Chondrocyte (in vitro differentiated cells): Measurements from ENCODE around the gene KCNK18. TPM values are rescaled to one million over a fixed set of nuclear protein-coding genes. Genes with fewer than 3 reads are reported as not detected.

Experiments used
- DNase-seq: peaks from one replicate; pipeline ENCODE4 v3.0.0; 2021; ENCODE audit warnings: mixed read lengths, low spot score
- H3K27ac Mint-ChIP-seq: one replicate; pipeline ENCODE4 v1.8.0; 2021; ENCODE audit warnings: mild to moderate bottlenecking, moderate library complexity, mixed read lengths; ENCODE audit not compliant: unreplicated experiment
- H3K27me3 Mint-ChIP-seq: 2 replicates; pipeline ENCODE4 v1.8.0; 2021; ENCODE audit warnings: low read depth, mixed read lengths
- H3K36me3 Mint-ChIP-seq: 2 replicates; pipeline ENCODE4 v1.8.0; 2021; ENCODE audit warnings: low read depth, mixed read lengths
- H3K4me1 Mint-ChIP-seq: 2 replicates; pipeline ENCODE4 v1.8.0; 2021; ENCODE audit warnings: low read depth, mild to moderate bottlenecking, mixed read lengths
- H3K4me3 Mint-ChIP-seq: one replicate; pipeline ENCODE4 v1.8.0; 2021; ENCODE audit warnings: mild to moderate bottlenecking, moderate library complexity, mixed read lengths; ENCODE audit not compliant: unreplicated experiment
- H3K9me3 Mint-ChIP-seq: 2 replicates; pipeline ENCODE4 v1.8.0; 2021; ENCODE audit warnings: low read depth, mixed read lengths
- long read RNA-seq: library from polyadenylated mRNA; stranded (forward); transcript quantifications from one replicate; pipeline ENCODE4 v2.0.0, GENCODE V29; 2021
- total RNA-seq: library from RNA; stranded (reverse); gene quantifications from 3 replicates; pipeline ENCODE4 v1.2.1, GENCODE V29; 2021
- TF ChIP-seq, protein P1 (sequence below): fragments of 200-600 bp; sonication (generic); IDR thresholded peaks from 2 replicates; pipeline ENCODE4 v1.5.0; 2021; ENCODE audit warnings: antibody characterized with exemption, mild to moderate bottlenecking, moderate library complexity

Gene KCNK18
- total RNA-seq: not detected in 3 replicates
- long read RNA-seq: 0 reads

DNA sequence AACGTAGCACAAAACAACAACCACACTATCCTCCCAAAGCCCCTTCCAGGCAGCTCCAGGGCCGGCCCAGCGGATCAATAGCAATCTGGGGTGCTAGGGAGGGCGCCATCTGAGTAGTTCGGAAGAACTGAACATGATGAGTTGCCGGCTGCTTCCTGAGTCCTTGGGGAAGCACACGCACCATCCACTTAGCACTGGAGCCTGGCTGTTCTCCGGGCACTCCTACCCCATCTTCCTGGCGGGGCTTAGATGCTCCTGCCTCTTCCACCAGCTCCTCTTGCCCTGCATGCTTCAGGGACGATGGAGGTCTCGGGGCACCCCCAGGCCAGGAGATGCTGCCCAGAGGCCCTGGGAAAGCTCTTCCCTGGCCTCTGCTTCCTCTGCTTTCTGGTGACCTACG lies at the start of gene KCNK18:
TSS of gene KCNK18 (plus strand) at position 301 of the 400 bp plus-strand sequence. CDS start at position 301, 0 bp downstream.
- no peaks in the 10 kb centered on the region for H3K9me3 Mint-ChIP-seq
- peak; percentile 40 for DNase-seq
- TF ChIP-seq, protein P1, sequence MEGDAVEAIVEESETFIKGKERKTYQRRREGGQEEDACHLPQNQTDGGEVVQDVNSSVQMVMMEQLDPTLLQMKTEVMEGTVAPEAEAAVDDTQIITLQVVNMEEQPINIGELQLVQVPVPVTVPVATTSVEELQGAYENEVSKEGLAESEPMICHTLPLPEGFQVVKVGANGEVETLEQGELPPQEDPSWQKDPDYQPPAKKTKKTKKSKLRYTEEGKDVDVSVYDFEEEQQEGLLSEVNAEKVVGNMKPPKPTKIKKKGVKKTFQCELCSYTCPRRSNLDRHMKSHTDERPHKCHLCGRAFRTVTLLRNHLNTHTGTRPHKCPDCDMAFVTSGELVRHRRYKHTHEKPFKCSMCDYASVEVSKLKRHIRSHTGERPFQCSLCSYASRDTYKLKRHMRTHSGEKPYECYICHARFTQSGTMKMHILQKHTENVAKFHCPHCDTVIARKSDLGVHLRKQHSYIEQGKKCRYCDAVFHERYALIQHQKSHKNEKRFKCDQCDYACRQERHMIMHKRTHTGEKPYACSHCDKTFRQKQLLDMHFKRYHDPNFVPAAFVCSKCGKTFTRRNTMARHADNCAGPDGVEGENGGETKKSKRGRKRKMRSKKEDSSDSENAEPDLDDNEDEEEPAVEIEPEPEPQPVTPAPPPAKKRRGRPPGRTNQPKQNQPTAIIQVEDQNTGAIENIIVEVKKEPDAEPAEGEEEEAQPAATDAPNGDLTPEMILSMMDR: no peak
- no peaks in the 10 kb centered on the region for H3K36me3 Mint-ChIP-seq
- H3K4me1 Mint-ChIP-seq: no peaks in the 10 kb centered on the region
- peaks cover 11% of the 10 kb centered on the region for H3K27me3 Mint-ChIP-seq
- H3K27ac Mint-ChIP-seq: no peak within 1 kb of the TSS
- no peak within 1 kb of the TSS for H3K4me3 Mint-ChIP-seq

- no peak for DNase-seq
- peaks cover 10% of the 10 kb centered on the region for H3K9me3 Mint-ChIP-seq
- H3K27ac Mint-ChIP-seq: no peak overlapping the region
- no peak overlapping the region for H3K4me3 Mint-ChIP-seq
- peaks cover 58% of the 10 kb centered on the region for H3K27me3 Mint-ChIP-seq
- no peaks in the 10 kb centered on the region for H3K4me1 Mint-ChIP-seq
- no peaks in the 10 kb centered on the region for H3K36me3 Mint-ChIP-seq
- TF ChIP-seq, protein P1: no peak
Observed at GRCh38 chr10:117148284-117148683, 49.0 kb upstream of the KCNK18 start.

DNA sequence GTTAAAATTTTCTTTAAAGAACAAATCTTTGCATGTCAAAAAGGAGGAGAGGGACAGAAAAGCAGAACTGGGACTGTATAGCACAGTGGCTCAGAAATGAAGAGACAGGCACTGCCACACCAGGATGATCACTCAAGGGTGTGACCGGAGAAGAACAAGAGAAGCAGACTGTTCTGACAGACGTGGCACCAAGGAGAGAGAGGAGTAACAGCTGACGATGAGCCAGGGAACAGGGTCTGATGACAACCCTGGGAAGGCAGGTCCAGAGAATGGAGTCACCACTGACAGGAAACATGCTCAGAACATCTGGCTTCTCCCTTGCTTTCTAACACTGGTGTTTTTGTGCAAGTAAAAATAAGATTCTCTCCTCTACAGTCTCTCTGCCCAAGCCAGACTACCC lies 44.6 kb upstream of the KCNK18 start:
- Mint-ChIP-seq H3K27ac (no peak overlapping the region), H3K36me3 (no peaks in the 10 kb centered on the region), H3K4me1 (no peaks in the 10 kb centered on the region), H3K9me3 (no peaks in the 10 kb centered on the region), H3K27me3 (peaks cover 61% of the 10 kb centered on the region), H3K4me3 (no peak overlapping the region)
- no peak for DNase-seq
- TF ChIP-seq, protein P1: no peak

DNA sequence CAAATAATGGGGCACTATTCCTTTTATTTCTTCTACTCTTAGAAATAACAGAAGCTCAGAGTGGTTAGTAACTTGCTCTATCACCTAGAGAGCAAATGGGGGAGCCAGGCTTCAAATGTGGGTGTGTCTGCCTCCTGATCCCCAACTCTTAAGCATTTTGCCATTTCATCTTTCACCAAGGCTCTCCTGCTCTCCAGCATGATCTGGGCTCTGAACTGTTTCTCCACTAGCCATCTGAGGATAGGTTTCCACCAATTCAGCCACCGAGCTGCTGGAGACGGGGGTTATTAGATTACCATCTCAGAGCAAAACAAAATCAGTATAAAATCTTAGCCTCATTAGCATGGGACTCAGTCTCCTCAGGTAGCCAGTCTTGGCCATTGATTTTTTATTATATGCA lies 39.0 kb upstream of the KCNK18 start:
- Mint-ChIP-seq H3K27me3 (peaks cover 80% of the 10 kb centered on the region), H3K27ac (no peak overlapping the region), H3K9me3 (no peaks in the 10 kb centered on the region), H3K4me3 (no peak overlapping the region), H3K4me1 (peaks cover 7% of the 10 kb centered on the region), H3K36me3 (no peaks in the 10 kb centered on the region)
- DNase-seq: no peak
- TF ChIP-seq, protein P1: no peak

DNA sequence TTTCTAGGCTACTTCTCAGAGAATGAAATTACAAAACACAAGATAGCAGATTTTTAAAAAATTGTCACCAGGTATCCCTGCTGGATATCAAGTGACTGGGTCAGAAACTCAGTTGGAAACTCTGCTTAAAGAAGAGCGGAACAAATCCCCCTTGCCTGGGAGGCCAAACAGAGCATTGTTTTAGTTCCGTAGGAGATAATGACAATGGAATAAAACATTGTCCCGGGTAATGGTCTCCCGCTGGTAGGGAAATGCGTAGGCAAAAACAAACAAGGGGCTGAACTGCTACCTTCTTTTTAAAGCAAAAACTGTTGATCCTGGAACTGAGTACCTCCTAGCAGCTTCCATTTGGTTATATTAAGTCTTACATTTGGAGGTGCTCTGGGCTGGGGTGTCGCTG lies 37.9 kb upstream of the KCNK18 start:
- Mint-ChIP-seq H3K9me3 (no peaks in the 10 kb centered on the region), H3K27me3 (peaks cover 77% of the 10 kb centered on the region), H3K27ac (no peak overlapping the region), H3K4me3 (no peak overlapping the region), H3K4me1 (peaks cover 7% of the 10 kb centered on the region), H3K36me3 (no peaks in the 10 kb centered on the region)
- no peak for DNase-seq
- TF ChIP-seq, protein P1: no peak
